Measurements from ENCODE around the gene ABI2. TPM values are rescaled to one million over a fixed set of nuclear protein-coding genes. Genes with fewer than 3 reads are reported as not detected.
"Not testable (repeated sequence)": the region's sequence is repeated elsewhere in the genome, so short reads cannot be mapped to it uniquely, and the experiment has no call there.

The ABI2 gene
- total and polyA plus RNA-seq, 9 donors = 25.0 to 91.6 (median 66.2) TPM

DNA sequence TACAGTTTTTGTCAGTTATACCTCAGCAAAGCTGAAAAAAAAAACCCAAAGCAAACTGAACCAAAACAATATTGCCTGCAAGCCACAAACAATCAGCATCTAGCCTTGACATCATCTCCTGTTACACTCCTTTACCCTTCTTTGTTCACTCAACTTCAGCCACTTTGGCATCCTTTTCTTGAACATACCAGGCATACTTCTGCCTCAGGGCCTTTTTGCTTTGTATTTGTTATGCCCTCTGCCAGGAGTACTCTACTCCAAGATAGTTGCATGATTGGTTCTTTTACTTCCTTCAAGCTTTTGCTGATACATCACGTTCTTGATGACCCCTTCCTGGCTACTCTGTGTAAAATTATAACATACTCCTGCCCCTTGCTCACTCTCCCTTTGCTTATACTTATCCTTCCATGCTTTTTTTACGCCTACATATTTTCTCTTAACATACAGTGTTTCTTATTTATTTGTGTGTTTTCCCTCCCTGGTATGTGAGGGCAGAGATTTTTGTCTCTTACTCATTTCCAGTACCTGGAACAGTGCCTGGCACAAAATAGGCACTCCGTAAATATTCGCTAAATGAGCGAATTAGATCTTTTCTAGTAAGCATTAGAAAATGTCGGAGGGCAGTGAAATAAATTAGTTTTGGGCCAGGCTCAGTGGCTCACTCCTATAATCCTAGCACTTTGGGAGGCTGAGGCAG is 12.7 kb downstream of the ABI2 start:
- Histone ChIP-seq H3K4me3 (no peak overlapping the region), H3K27ac (no peak overlapping the region), H3K36me3 (no peaks in the 10 kb centered on the region), H3K27me3 (no peaks in the 10 kb centered on the region), H3K4me1 (ENCODE audit: insufficient read depth) (peaks cover 4% of the 10 kb centered on the region), H3K9me3 (no peaks in the 10 kb centered on the region)
- intact Hi-C loops (cut with DNase I) = no loop called here
- TF ChIP-seq EP300 (IDR thresholded peaks at IDR 0.05) (no peak), POLR2A (IDR thresholded peaks at IDR 0.05) (no peak), CTCF (IDR thresholded peaks at IDR 0.05) (no peak)
- 56 to 71% (median 68%) methylated on average over 6 of the region's 6 CpGs for WGBS, 3 donors
- no peak for DNase-seq

- H3K9me3 ChIP-seq = no peaks in the 10 kb centered on the region
- peaks cover 4% of the 10 kb centered on the region for H3K4me1 ChIP-seq (ENCODE audit: insufficient read depth)
- no peak overlapping the region for H3K27ac ChIP-seq
- no peak for DNase-seq
- WGBS, 3 donors = 48 to 52% (median 49%) methylated on average over 2 of the region's 2 CpGs
- TF ChIP-seq EP300 (IDR thresholded peaks at IDR 0.05) (no peak), CTCF (IDR thresholded peaks at IDR 0.05) (no peak), POLR2A (IDR thresholded peaks at IDR 0.05) (no peak)
- no peaks in the 10 kb centered on the region for H3K36me3 ChIP-seq
- intact Hi-C loops (cut with DNase I) = no loop called here
- no peak overlapping the region for H3K4me3 ChIP-seq
- no peaks in the 10 kb centered on the region for H3K27me3 ChIP-seq
Observed at GRCh38 chr2:203341741-203342310, 13.6 kb downstream of the ABI2 start.

- DNase-seq; H3K9me3 ChIP-seq; H3K27ac ChIP-seq; H3K36me3 ChIP-seq; H3K4me3 ChIP-seq; H3K27me3 ChIP-seq; intact Hi-C loops (cut with DNase I); H3K4me1 ChIP-seq (ENCODE audit: insufficient read depth): not testable (repeated sequence)
- 97 to 99% (median 99%) methylated on average over 4 of the region's 4 CpGs for WGBS, 3 donors
Observed at GRCh38 chr2:203342374-203342773, 14.2 kb downstream of the ABI2 start.

- Histone ChIP-seq H3K9me3 (no peaks in the 10 kb centered on the region), H3K4me1 (ENCODE audit: insufficient read depth) (peaks cover 4% of the 10 kb centered on the region), H3K27me3 (no peaks in the 10 kb centered on the region), H3K4me3 (no peak overlapping the region), H3K36me3 (no peaks in the 10 kb centered on the region), H3K27ac (no peak overlapping the region)
- DNase-seq = no peak
- intact Hi-C loops (cut with DNase I) = no loop called here
- TF ChIP-seq POLR2A (IDR thresholded peaks at IDR 0.05) = no peak
- TF ChIP-seq EP300 (IDR thresholded peaks at IDR 0.05) = no peak
- TF ChIP-seq CTCF (IDR thresholded peaks at IDR 0.05) = no peak
- WGBS, 3 donors = 96 to 97% (median 97%) methylated on average over 12 of the region's 12 CpGs
Observed at GRCh38 chr2:203344667-203345066, 16.5 kb downstream of the ABI2 start.

DNA sequence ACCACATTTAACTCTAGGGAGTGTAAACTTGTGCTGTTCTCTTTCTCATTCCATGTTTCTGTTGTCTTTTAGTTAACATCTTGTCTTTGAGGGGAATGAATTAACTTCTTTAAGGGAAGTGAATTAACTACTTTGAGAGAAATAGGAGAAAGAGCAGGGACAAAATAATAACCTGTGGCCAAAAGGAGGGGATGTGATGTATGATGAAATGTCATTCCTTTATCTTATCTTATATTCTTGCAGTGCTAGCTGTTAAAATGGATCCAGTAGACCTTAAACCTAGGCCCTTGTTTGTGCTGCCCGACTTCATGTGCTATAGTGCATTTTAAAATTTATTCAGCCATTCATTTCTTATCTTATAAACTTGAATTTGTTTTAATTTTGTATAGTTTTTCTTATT is 18.4 kb downstream of the ABI2 start:
- no peak for DNase-seq
- TF ChIP-seq POLR2A (IDR thresholded peaks at IDR 0.05) (no peak), EP300 (IDR thresholded peaks at IDR 0.05) (no peak)
- Histone ChIP-seq H3K27ac (no peak overlapping the region), H3K36me3 (no peaks in the 10 kb centered on the region), H3K27me3 (no peaks in the 10 kb centered on the region), H3K4me1 (ENCODE audit: insufficient read depth) (no peaks in the 10 kb centered on the region), H3K4me3 (no peak overlapping the region), H3K9me3 (no peaks in the 10 kb centered on the region)
- intact Hi-C loops (cut with DNase I) = no loop called here
- 77 to 84% (median 79%) methylated on average over 1 of the region's 1 CpG for WGBS, 3 donors

Measured in ovary (tissue), 9 donors.